Activated naive CD8-positive, alpha-beta T cell treated with anti-CD3 and anti-CD28 coated beads, Interleukin-2, amount 10 ng/mL, durations not matched to agents 7 days and 5 days (primary cell): ENCODE measurements around the gene SH2D3A. TPM values are rescaled to one million over a fixed set of nuclear protein-coding genes. Genes with fewer than 3 reads are reported as not detected.

Source experiments
- ATAC-seq: fragments of 150-1000 bp; cut with Tn5 transposase; one replicate; pipeline ENCODE4 v1.10.0; 2021; ENCODE audit warnings: low read depth, moderate library complexity
- POLR2A ChIA-PET: fragments of 350-600 bp; sonication (Branson Sonifier 250); formaldehyde crosslinking; loops from one replicate; lab custom pipeline; 2021; ENCODE audit warnings: antibody characterized with exemption; lab: Charles Lee
- DNase-seq: peaks from one replicate; pipeline ENCODE4 v3.0.0; 2021
- H3K27ac Mint-ChIP-seq: one replicate; pipeline ENCODE4 v1.8.0; 2022; ENCODE audit warnings: mild to moderate bottlenecking, mixed read lengths
- H3K27me3 Mint-ChIP-seq: one replicate; pipeline ENCODE4 v1.8.0; 2022; ENCODE audit warnings: mild to moderate bottlenecking, moderate library complexity, mixed read lengths
- H3K36me3 Mint-ChIP-seq: one replicate; pipeline ENCODE4 v1.8.0; 2021; ENCODE audit warnings: mild to moderate bottlenecking, mixed read lengths
- H3K4me1 Mint-ChIP-seq: one replicate; pipeline ENCODE4 v1.8.0; 2021; ENCODE audit warnings: mixed read lengths
- H3K4me3 Mint-ChIP-seq: one replicate; pipeline ENCODE4 v1.8.0; 2022; ENCODE audit warnings: mild to moderate bottlenecking, moderate library complexity, mixed read lengths
- H3K9me3 Mint-ChIP-seq: one replicate; pipeline ENCODE4 v1.8.0; 2021; ENCODE audit warnings: mixed read lengths
- total RNA-seq, 2 experiments: library from RNA; stranded (reverse); gene quantifications; one replicate each; pipeline ENCODE4 v1.2.3, GENCODE V29; 2021

SH2D3A gene
- total RNA-seq, 2 experiments from 2014 or later = 35.5 to 35.7 TPM

- Mint-ChIP-seq H3K9me3 (no peaks in the 10 kb centered on the region), H3K27ac (no peak overlapping the region), H3K36me3 (peaks cover 11% of the 10 kb centered on the region), H3K27me3 (no peaks in the 10 kb centered on the region), H3K4me1 (peaks cover 19% of the 10 kb centered on the region), H3K4me3 (no peak overlapping the region)
- ATAC-seq (no peak), DNase-seq (no peak)
- POLR2A ChIA-PET = interaction anchor here (0.7 kb wide), 1 partner anchor 164 kb away, joined by 3 read pairs; no protein-coding TSS in a partner anchor
Measured at GRCh38 chr19:6728346-6728745, 38.9 kb downstream of the SH2D3A start.

GRCh38 chr19:6725513-6726231 is 41.6 kb downstream of the SH2D3A start:
- peaks cover 3% of the 10 kb centered on the region for H3K36me3 Mint-ChIP-seq
- H3K4me3 Mint-ChIP-seq = no peak overlapping the region
- POLR2A ChIA-PET = no interaction called here
- no peaks in the 10 kb centered on the region for H3K27me3 Mint-ChIP-seq
- DNase-seq (no peak), ATAC-seq (no peak)
- H3K27ac Mint-ChIP-seq = no peak overlapping the region
- peaks cover 26% of the 10 kb centered on the region for H3K4me1 Mint-ChIP-seq
- no peaks in the 10 kb centered on the region for H3K9me3 Mint-ChIP-seq

GRCh38 chr19:6724631-6725492 is 42.4 kb downstream of the SH2D3A start:
- H3K27me3 Mint-ChIP-seq = no peaks in the 10 kb centered on the region
- H3K4me1 Mint-ChIP-seq = peaks cover 29% of the 10 kb centered on the region
- H3K4me3 Mint-ChIP-seq = no peak overlapping the region
- H3K9me3 Mint-ChIP-seq = no peaks in the 10 kb centered on the region
- H3K27ac Mint-ChIP-seq = no peak overlapping the region
- POLR2A ChIA-PET = interaction anchor here (1.2 kb wide), 1 partner anchor 10 kb away, joined by 3 read pairs; no protein-coding TSS in a partner anchor
- ATAC-seq = no peak
- peaks cover 3% of the 10 kb centered on the region for H3K36me3 Mint-ChIP-seq
- no peak for DNase-seq

- DNase-seq (no peak), ATAC-seq (no peak)
- POLR2A ChIA-PET = no interaction called here
- no peak overlapping the region for H3K4me3 Mint-ChIP-seq
- no peaks in the 10 kb centered on the region for H3K27me3 Mint-ChIP-seq
- peaks cover 35% of the 10 kb centered on the region for H3K4me1 Mint-ChIP-seq
- no peaks in the 10 kb centered on the region for H3K9me3 Mint-ChIP-seq
- peak overlapping the region; percentile 27 for H3K27ac Mint-ChIP-seq
- H3K36me3 Mint-ChIP-seq = no peaks in the 10 kb centered on the region
Measured at GRCh38 chr19:6723738-6724137, 43.5 kb downstream of the SH2D3A start.

- POLR2A ChIA-PET = no interaction called here
- no peak overlapping the region for H3K4me3 Mint-ChIP-seq
- no peaks in the 10 kb centered on the region for H3K36me3 Mint-ChIP-seq
- no peak for ATAC-seq
- no peaks in the 10 kb centered on the region for H3K27me3 Mint-ChIP-seq
- no peak for DNase-seq
- no peak overlapping the region for H3K27ac Mint-ChIP-seq
- H3K9me3 Mint-ChIP-seq = no peaks in the 10 kb centered on the region
- H3K4me1 Mint-ChIP-seq = peaks cover 32% of the 10 kb centered on the region
Measured at GRCh38 chr19:6723108-6723618, 44.1 kb downstream of the SH2D3A start.

GRCh38 chr19:6721773-6722172 is 45.5 kb downstream of the SH2D3A start:
- peaks cover 1% of the 10 kb centered on the region for H3K36me3 Mint-ChIP-seq
- peaks cover 4% of the 10 kb centered on the region for H3K9me3 Mint-ChIP-seq
- no peak for DNase-seq
- peak overlapping the region; percentile 18 for H3K27ac Mint-ChIP-seq
- peaks cover 35% of the 10 kb centered on the region for H3K4me1 Mint-ChIP-seq
- ATAC-seq = no peak
- no peaks in the 10 kb centered on the region for H3K27me3 Mint-ChIP-seq
- H3K4me3 Mint-ChIP-seq = peak overlapping the region; percentile 3
- POLR2A ChIA-PET = no interaction called here

DNA sequence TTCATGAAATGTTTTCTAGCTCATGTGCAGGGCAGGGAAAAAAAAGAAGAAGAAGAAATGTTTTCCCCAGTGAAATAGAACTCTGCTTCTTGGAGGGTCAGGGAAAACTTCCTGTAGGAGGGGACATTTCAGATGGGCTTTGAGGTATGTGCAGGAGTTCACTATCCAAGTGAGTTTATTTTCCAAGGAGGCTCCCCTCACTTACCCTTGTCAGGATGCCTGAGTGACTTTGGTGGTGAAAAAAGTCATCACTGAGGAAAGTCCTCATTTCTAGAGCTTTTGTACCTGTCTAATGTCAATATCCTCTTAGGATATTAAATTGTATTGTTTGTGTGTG is 46.1 kb downstream of the SH2D3A start:
- Mint-ChIP-seq H3K27me3 (no peaks in the 10 kb centered on the region), H3K27ac (no peak overlapping the region), H3K4me1 (peaks cover 35% of the 10 kb centered on the region), H3K4me3 (no peak overlapping the region), H3K36me3 (peaks cover 1% of the 10 kb centered on the region), H3K9me3 (peaks cover 4% of the 10 kb centered on the region)
- ATAC-seq (no peak), DNase-seq (no peak)
- POLR2A ChIA-PET = interaction anchor here (1.0 kb wide), 1 partner anchor 8 kb away, joined by 3 read pairs; no protein-coding TSS in a partner anchor

DNA sequence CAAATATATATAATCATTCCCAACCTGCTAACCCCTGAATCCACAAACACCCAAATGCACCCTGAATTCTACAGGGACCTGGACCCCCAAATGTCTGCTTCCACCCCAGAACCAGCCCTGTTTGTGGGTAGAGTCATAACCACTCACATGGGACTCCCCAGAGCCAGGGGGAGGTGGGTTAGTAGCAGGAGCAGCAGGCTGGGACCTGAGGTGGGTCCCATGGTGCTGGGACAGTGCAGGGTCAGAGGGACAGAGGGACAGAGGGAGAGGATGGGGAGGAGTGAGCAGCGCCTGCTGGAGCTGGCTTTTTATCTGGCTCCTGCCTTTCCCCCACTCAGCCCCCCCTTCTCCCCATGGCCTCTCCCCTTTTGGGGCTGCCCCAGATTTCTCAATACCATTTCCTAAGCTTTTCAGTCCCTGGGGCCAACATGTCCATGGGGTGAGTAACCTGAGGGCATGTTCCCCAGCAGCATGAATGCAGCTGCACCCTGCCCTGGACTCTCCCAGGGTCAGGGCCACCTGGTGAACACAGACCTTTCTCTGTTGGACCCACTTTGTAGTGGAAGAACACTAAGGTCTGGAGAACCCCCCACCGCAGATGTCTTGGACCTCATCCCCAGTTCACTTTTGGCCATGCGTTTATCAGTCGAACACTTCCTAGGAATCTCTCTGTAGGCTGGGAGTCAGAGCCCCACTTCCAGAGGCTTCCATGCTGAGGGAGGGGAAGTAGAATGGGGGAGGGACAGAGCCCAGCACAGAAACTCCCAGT is 46.7 kb downstream of the SH2D3A start, which contains the start of gene C3:
C3 (minus strand) TSS at position 282 of the 769 bp plus-strand sequence; CDS start at position 221, 61 bp downstream.
- Mint-ChIP-seq H3K36me3 (peaks cover 1% of the 10 kb centered on the region), H3K4me3 (no peak within 1 kb of the TSS), H3K9me3 (peaks cover 4% of the 10 kb centered on the region), H3K27me3 (no peaks in the 10 kb centered on the region), H3K4me1 (peaks cover 34% of the 10 kb centered on the region), H3K27ac (peak within 1 kb of the TSS; percentile 27)
- DNase-seq (no peak), ATAC-seq (no peak)
- POLR2A ChIA-PET = interaction anchor here (1.0 kb wide), 1 partner anchor 8 kb away, joined by 3 read pairs; no protein-coding TSS in a partner anchor

DNA sequence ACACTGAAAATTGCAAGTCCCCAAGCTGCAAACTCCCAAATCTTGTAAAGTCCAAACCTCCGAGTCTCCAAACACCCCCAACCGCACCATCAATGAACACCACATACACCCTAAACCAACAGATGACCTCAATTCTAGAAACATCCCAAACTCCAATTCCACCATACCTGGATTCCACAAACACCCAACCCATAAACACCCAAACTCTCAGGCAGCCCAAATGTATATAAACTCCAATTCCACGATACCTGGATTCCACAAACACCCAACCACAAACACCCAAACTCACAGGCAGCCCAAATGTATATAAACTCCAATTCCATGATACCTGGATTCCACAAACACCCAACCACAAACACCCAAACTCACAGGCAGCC is 47.3 kb downstream of the SH2D3A start:
- no peak overlapping the region for H3K4me3 Mint-ChIP-seq
- peak overlapping the region; percentile 27 for H3K27ac Mint-ChIP-seq

GRCh38 chr19:6719540-6719861 is 47.7 kb downstream of the SH2D3A start:
- H3K27me3 Mint-ChIP-seq = no peaks in the 10 kb centered on the region
- H3K4me3 Mint-ChIP-seq = no peak overlapping the region

More for the DNA sequence above, 47.3 kb downstream of the SH2D3A start:
- Mint-ChIP-seq H3K36me3 (peaks cover 1% of the 10 kb centered on the region), H3K27me3 (no peaks in the 10 kb centered on the region), H3K9me3 (peaks cover 4% of the 10 kb centered on the region), H3K4me1 (peaks cover 30% of the 10 kb centered on the region)
- DNase-seq (no peak), ATAC-seq (no peak)
- POLR2A ChIA-PET = no interaction called here

DNA sequence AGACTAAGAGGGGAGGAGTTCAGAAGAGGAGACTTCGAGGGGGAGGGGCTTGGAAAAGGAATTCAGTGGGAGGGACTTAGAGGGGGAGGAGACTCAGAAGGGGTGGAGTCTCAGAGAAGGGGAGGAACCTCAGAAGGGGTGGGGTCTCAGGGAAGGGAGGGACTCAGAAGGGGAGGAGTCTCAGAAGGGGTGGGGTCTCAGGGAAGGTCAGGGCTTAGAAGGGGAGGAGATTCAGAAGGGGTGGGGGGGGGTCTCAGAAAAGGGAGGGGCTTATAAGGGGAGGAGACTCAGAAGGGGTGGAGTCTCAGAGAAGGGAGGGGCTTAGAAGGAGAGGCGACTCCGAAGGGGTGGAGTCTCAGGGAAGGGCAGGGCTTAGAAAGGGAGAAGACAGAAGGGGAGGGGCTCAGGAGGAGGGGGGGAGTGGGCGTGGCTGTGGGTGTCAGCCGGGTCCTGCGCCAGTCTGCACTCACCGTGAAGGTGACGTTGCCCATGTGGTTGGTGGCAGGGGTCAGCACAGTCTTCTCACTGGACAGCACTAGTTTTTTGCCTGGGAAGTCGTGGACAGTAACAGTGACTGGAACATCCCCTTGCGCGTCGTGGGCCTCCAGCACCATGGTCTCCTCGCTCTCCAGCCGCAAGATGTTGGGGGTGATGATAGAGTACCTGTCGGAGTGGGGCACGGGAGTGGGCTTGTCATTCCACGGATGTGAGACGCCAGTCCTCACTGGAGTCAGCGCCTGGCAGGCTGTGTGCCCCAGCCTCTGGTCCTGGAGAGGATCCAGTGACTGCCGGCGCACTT is 48.3 kb downstream of the SH2D3A start:
- Mint-ChIP-seq H3K4me3 (no peak overlapping the region), H3K27me3 (no peaks in the 10 kb centered on the region), H3K9me3 (peaks cover 4% of the 10 kb centered on the region), H3K4me1 (peaks cover 23% of the 10 kb centered on the region), H3K27ac (no peak overlapping the region), H3K36me3 (peaks cover 1% of the 10 kb centered on the region)
- POLR2A ChIA-PET = no interaction called here
- ATAC-seq (peak; percentile 28), DNase-seq (no peak)

More at GRCh38 chr19:6719540-6719861, 47.7 kb downstream of the SH2D3A start:
- DNase-seq (no peak), ATAC-seq (no peak)
- peaks cover 4% of the 10 kb centered on the region for H3K9me3 Mint-ChIP-seq
- H3K4me1 Mint-ChIP-seq = peaks cover 25% of the 10 kb centered on the region
- peaks cover 1% of the 10 kb centered on the region for H3K36me3 Mint-ChIP-seq
- POLR2A ChIA-PET = no interaction called here
- H3K27ac Mint-ChIP-seq = no peak overlapping the region

DNA sequence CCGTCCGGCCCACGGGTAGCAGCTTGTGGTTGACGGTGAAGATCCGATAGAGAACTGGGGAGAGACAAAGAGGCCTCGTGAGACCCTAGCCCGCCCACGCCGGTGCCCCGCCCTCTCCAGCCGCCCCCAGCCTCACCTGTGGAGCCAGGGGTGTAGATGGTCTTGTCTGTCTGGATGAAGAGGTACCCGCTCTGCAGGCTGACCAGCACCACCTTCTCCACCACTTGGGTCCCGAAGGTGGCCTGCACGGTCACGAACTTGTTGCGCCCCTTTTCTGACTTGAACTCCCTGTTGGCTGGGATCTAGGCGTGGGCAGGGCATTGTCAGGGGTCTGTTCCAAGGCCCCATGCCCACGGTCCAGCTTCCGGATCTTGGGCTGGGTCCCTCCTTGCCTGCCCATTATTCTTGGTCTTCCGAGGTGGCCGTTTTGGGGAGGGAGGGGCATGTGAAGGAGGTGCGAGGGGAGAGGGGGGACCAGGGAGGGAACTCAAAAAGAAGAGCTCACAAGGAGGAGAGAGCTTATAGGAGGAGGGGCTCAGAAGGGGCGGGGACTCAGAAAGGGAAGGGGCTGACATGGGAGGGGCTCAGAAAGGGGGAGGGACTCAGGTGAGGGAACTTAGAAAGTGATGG is 49.0 kb downstream of the SH2D3A start:
- Mint-ChIP-seq H3K4me3 (no peak overlapping the region), H3K27ac (no peak overlapping the region), H3K36me3 (peaks cover 1% of the 10 kb centered on the region), H3K9me3 (peaks cover 4% of the 10 kb centered on the region), H3K27me3 (no peaks in the 10 kb centered on the region), H3K4me1 (peaks cover 21% of the 10 kb centered on the region)
- POLR2A ChIA-PET = no interaction called here
- no peak for DNase-seq
- no peak for ATAC-seq
